ENCODE measurements around the gene FXYD7. TPM values are rescaled to one million over a fixed set of nuclear protein-coding genes. Genes with fewer than 3 reads are reported as not detected.

The FXYD7 gene
- total RNA-seq, 3 donors from 2014 or later = 0.48 TPM; not detected in 2

- Mint-ChIP-seq H3K4me1 (ENCODE audit: low read depth) (peaks cover 4% of the 10 kb centered on the region), H3K9me3 (no peaks in the 10 kb centered on the region)
- DNase-seq = no peak
These were observed 37.4 kb upstream of the FXYD7 start for GRCh38 chr19:35105411-35106290.

GRCh38 chr19:35106291-35106583 lies 36.8 kb upstream of the FXYD7 start:
- DNase-seq (no peak), ATAC-seq (no peak)
- H3K36me3 Mint-ChIP-seq (ENCODE audit: insufficient read depth) = no peaks in the 10 kb centered on the region
- no peaks in the 10 kb centered on the region for H3K27me3 Mint-ChIP-seq (ENCODE audit: low read depth)
- H3K9me3 Mint-ChIP-seq = no peaks in the 10 kb centered on the region
- peaks cover 4% of the 10 kb centered on the region for H3K4me1 Mint-ChIP-seq (ENCODE audit: low read depth)
- H3K4me3 Mint-ChIP-seq = no peak overlapping the region

More at GRCh38 chr19:35105411-35106290, 37.4 kb upstream of the FXYD7 start:
- Mint-ChIP-seq H3K4me3 (no peak overlapping the region), H3K27me3 (ENCODE audit: low read depth) (no peaks in the 10 kb centered on the region), H3K36me3 (ENCODE audit: insufficient read depth) (no peaks in the 10 kb centered on the region)
- ATAC-seq = peak; percentile 18 to 28

- Mint-ChIP-seq H3K36me3 (ENCODE audit: insufficient read depth) (no peaks in the 10 kb centered on the region), H3K4me1 (ENCODE audit: low read depth) (peaks cover 4% of the 10 kb centered on the region), H3K4me3 (no peak overlapping the region), H3K9me3 (no peaks in the 10 kb centered on the region), H3K27me3 (ENCODE audit: low read depth) (peaks cover 3% of the 10 kb centered on the region)
- ATAC-seq (no peak), DNase-seq (no peak)
These were observed 36.0 kb upstream of the FXYD7 start for GRCh38 chr19:35106898-35107541.

GRCh38 chr19:35107545-35107944 lies 35.5 kb upstream of the FXYD7 start:
- Mint-ChIP-seq H3K9me3 (no peaks in the 10 kb centered on the region), H3K36me3 (ENCODE audit: insufficient read depth) (no peaks in the 10 kb centered on the region), H3K4me1 (ENCODE audit: low read depth) (peaks cover 4% of the 10 kb centered on the region), H3K27me3 (ENCODE audit: low read depth) (peaks cover 3% of the 10 kb centered on the region), H3K4me3 (no peak overlapping the region)
- ATAC-seq (no peak), DNase-seq (no peak)

- peaks cover 3% of the 10 kb centered on the region for H3K27me3 Mint-ChIP-seq (ENCODE audit: low read depth)
- DNase-seq (no peak), ATAC-seq (no peak)
- no peaks in the 10 kb centered on the region for H3K9me3 Mint-ChIP-seq
- peaks cover 4% of the 10 kb centered on the region for H3K4me1 Mint-ChIP-seq (ENCODE audit: low read depth)
- no peak overlapping the region for H3K4me3 Mint-ChIP-seq
- no peaks in the 10 kb centered on the region for H3K36me3 Mint-ChIP-seq (ENCODE audit: insufficient read depth)
These were observed 34.3 kb upstream of the FXYD7 start for GRCh38 chr19:35108730-35109129.

GRCh38 chr19:35109395-35110112 lies 33.5 kb upstream of the FXYD7 start:
- Mint-ChIP-seq H3K27me3 (ENCODE audit: low read depth) (peaks cover 3% of the 10 kb centered on the region), H3K4me3 (no peak overlapping the region), H3K4me1 (ENCODE audit: low read depth) (peaks cover 6% of the 10 kb centered on the region), H3K9me3 (no peaks in the 10 kb centered on the region), H3K36me3 (ENCODE audit: insufficient read depth) (no peaks in the 10 kb centered on the region)
- DNase-seq (no peak), ATAC-seq (no peak)

- Mint-ChIP-seq H3K4me3 (no peak overlapping the region), H3K27me3 (ENCODE audit: low read depth) (peaks cover 4% of the 10 kb centered on the region), H3K9me3 (no peaks in the 10 kb centered on the region), H3K4me1 (ENCODE audit: low read depth) (peaks cover 10% of the 10 kb centered on the region), H3K36me3 (ENCODE audit: insufficient read depth) (no peaks in the 10 kb centered on the region)
- DNase-seq = no peak
- no peak for ATAC-seq
These were observed 32.1 kb upstream of the FXYD7 start for GRCh38 chr19:35110974-35111373.

GRCh38 chr19:35112995-35113688 lies 29.9 kb upstream of the FXYD7 start:
- H3K4me3 Mint-ChIP-seq = no peak overlapping the region
- peaks cover 7% of the 10 kb centered on the region for H3K27me3 Mint-ChIP-seq (ENCODE audit: low read depth)
- H3K9me3 Mint-ChIP-seq = no peaks in the 10 kb centered on the region
- ATAC-seq (no peak), DNase-seq (no peak)
- no peaks in the 10 kb centered on the region for H3K36me3 Mint-ChIP-seq (ENCODE audit: insufficient read depth)
- H3K4me1 Mint-ChIP-seq (ENCODE audit: low read depth) = peaks cover 6% of the 10 kb centered on the region

- Mint-ChIP-seq H3K9me3 (no peaks in the 10 kb centered on the region), H3K36me3 (ENCODE audit: insufficient read depth) (no peaks in the 10 kb centered on the region), H3K27me3 (ENCODE audit: low read depth) (peaks cover 7% of the 10 kb centered on the region), H3K4me1 (ENCODE audit: low read depth) (peaks cover 6% of the 10 kb centered on the region), H3K4me3 (no peak overlapping the region)
- ATAC-seq = peak; percentile 83 to 89
- peak; percentile 66 for DNase-seq
These were observed 28.5 kb upstream of the FXYD7 start for GRCh38 chr19:35114353-35115176.

GRCh38 chr19:35115177-35115951 lies 27.7 kb upstream of the FXYD7 start, which contains the start of gene FXYD3:
Gene FXYD3 (plus strand): TSS chr19:35115823. CDS start chr19:35119377, 3,554 bp downstream.
- no peak within 1 kb of the TSS for H3K4me3 Mint-ChIP-seq
- H3K27me3 Mint-ChIP-seq (ENCODE audit: low read depth) = peaks cover 7% of the 10 kb centered on the region
- H3K36me3 Mint-ChIP-seq (ENCODE audit: insufficient read depth) = no peaks in the 10 kb centered on the region
- H3K9me3 Mint-ChIP-seq = no peaks in the 10 kb centered on the region
- DNase-seq = no peak
- peaks cover 6% of the 10 kb centered on the region for H3K4me1 Mint-ChIP-seq (ENCODE audit: low read depth)
- no peak for ATAC-seq

GRCh38 chr19:35116072-35116801 lies 26.8 kb upstream of the FXYD7 start:
- no peak for ATAC-seq
- no peaks in the 10 kb centered on the region for H3K9me3 Mint-ChIP-seq
- DNase-seq = no peak
- peaks cover 7% of the 10 kb centered on the region for H3K27me3 Mint-ChIP-seq (ENCODE audit: low read depth)
- no peak overlapping the region for H3K4me3 Mint-ChIP-seq
- no peaks in the 10 kb centered on the region for H3K36me3 Mint-ChIP-seq (ENCODE audit: insufficient read depth)
- H3K4me1 Mint-ChIP-seq (ENCODE audit: low read depth) = peaks cover 6% of the 10 kb centered on the region

GRCh38 chr19:35117116-35117515 lies 25.9 kb upstream of the FXYD7 start:
- Mint-ChIP-seq H3K9me3 (no peaks in the 10 kb centered on the region), H3K27me3 (ENCODE audit: low read depth) (peaks cover 4% of the 10 kb centered on the region), H3K4me3 (no peak overlapping the region), H3K4me1 (ENCODE audit: low read depth) (peaks cover 6% of the 10 kb centered on the region), H3K36me3 (ENCODE audit: insufficient read depth) (no peaks in the 10 kb centered on the region)
- ATAC-seq (no peak), DNase-seq (no peak)

All from activated T-cell treated with anti-CD3 and anti-CD28 coated beads, Interleukin-2, amount 50 U/mL, for 4 hours (primary cell).